Neural progenitor cell (in vitro differentiated cells): ENCODE data around the gene BHLHE40.

Experiments used
- CTCF ChIP-seq: fragments of 200-600 bp; sonication (generic); IDR thresholded peaks from 2 replicates; pipeline ENCODE4 v1.5.1; 2017; ENCODE audit warnings: antibody characterized with exemption, mild to moderate bottlenecking
- EZH2 ChIP-seq: fragments of 200-600 bp; sonication (generic); IDR thresholded peaks from 2 replicates; pipeline ENCODE4 v1.6.1; 2017; ENCODE audit warnings: antibody characterized with exemption, mild to moderate bottlenecking, moderate library complexity

GRCh38 chr3:4977853-4978203 is 1.4 kb upstream of the BHLHE40 start:
- TF ChIP-seq CTCF (no peak), EZH2 (no peak)
